ENCODE results near the gene OR2AG2.

OR2AG2 gene

GRCh38 chr11:6725386-6725896, 46.3 kb downstream of the OR2AG2 start:
- no peaks in the 10 kb centered on the region for H3K9me3 ChIP-seq (ENCODE audit: low read length)
- no peaks in the 10 kb centered on the region for H3F3A ChIP-seq (ENCODE audit: insufficient read depth, low read length)
- no peak overlapping the region for H2AFZ ChIP-seq (ENCODE audit: low read length)
- H3K4me3 ChIP-seq (ENCODE audit: low read depth, low read length, poor library complexity, severe bottlenecking), result no peak overlapping the region
- no peak overlapping the region for H3K4me2 ChIP-seq (ENCODE audit: low read length)
- H3K27me3 ChIP-seq (ENCODE audit: insufficient read depth, low read length), result no peaks in the 10 kb centered on the region; the same call in 1 of the 2 replicates
- H3K4me1 ChIP-seq (ENCODE audit: insufficient read depth, low read length, severe bottlenecking), result no peaks in the 10 kb centered on the region
- no peaks in the 10 kb centered on the region for H3K9me2 ChIP-seq (ENCODE audit: low read depth, low read length)
- no peaks in the 10 kb centered on the region for H3K79me2 ChIP-seq (ENCODE audit: insufficient read depth, low read length)
- no peaks in the 10 kb centered on the region for H4K20me1 ChIP-seq (ENCODE audit: insufficient read depth, low read length)
- H3K9ac ChIP-seq (ENCODE audit: low read length), result no peak overlapping the region
- H3K27ac ChIP-seq (ENCODE audit: low read depth, low read length, poor library complexity, severe bottlenecking), result no peak overlapping the region
- TF ChIP-seq EZH2 (IDR thresholded peaks at IDR 0.05; ENCODE audit: borderline replicate concordance, low read length) (no peak), CTCF (IDR thresholded peaks at IDR 0.05; ENCODE audit: low read length) (no peak)
- no peaks in the 10 kb centered on the region for H3K36me3 ChIP-seq (ENCODE audit: insufficient read depth, low read length)

- Histone ChIP-seq H3K4me2 (ENCODE audit: low read length) (no peak overlapping the region), H3K27me3 (ENCODE audit: insufficient read depth, low read length) (no peaks in the 10 kb centered on the region; the same call in 1 of the 2 replicates), H3K4me1 (ENCODE audit: insufficient read depth, low read length, severe bottlenecking) (no peaks in the 10 kb centered on the region), H3K9me2 (ENCODE audit: low read depth, low read length) (no peaks in the 10 kb centered on the region), H3K27ac (ENCODE audit: low read depth, low read length, poor library complexity, severe bottlenecking) (no peak overlapping the region), H3K9ac (ENCODE audit: low read length) (no peak overlapping the region), H3K9me3 (ENCODE audit: low read length) (no peaks in the 10 kb centered on the region), H3K36me3 (ENCODE audit: insufficient read depth, low read length) (no peaks in the 10 kb centered on the region), H2AFZ (ENCODE audit: low read length) (no peak overlapping the region), H4K20me1 (ENCODE audit: insufficient read depth, low read length) (no peaks in the 10 kb centered on the region), H3F3A (ENCODE audit: insufficient read depth, low read length) (no peaks in the 10 kb centered on the region), H3K4me3 (ENCODE audit: low read depth, low read length, poor library complexity, severe bottlenecking) (no peak overlapping the region), H3K79me2 (ENCODE audit: insufficient read depth, low read length) (no peaks in the 10 kb centered on the region)
- TF ChIP-seq EZH2 (IDR thresholded peaks at IDR 0.05; ENCODE audit: borderline replicate concordance, low read length) (no peak), CTCF (IDR thresholded peaks at IDR 0.05; ENCODE audit: low read length) (no peak)
Measured at GRCh38 chr11:6724013-6724412, 47.8 kb downstream of the OR2AG2 start.

- Histone ChIP-seq H3K27ac (ENCODE audit: low read depth, low read length, poor library complexity, severe bottlenecking) (no peak overlapping the region), H3K4me2 (ENCODE audit: low read length) (no peak overlapping the region), H3K9ac (ENCODE audit: low read length) (no peak overlapping the region), H4K20me1 (ENCODE audit: insufficient read depth, low read length) (no peaks in the 10 kb centered on the region), H3K4me3 (ENCODE audit: low read depth, low read length, poor library complexity, severe bottlenecking) (no peak overlapping the region), H3K79me2 (ENCODE audit: insufficient read depth, low read length) (no peaks in the 10 kb centered on the region), H3F3A (ENCODE audit: insufficient read depth, low read length) (no peaks in the 10 kb centered on the region), H2AFZ (ENCODE audit: low read length) (no peak overlapping the region), H3K36me3 (ENCODE audit: insufficient read depth, low read length) (no peaks in the 10 kb centered on the region), H3K9me2 (ENCODE audit: low read depth, low read length) (no peaks in the 10 kb centered on the region), H3K4me1 (ENCODE audit: insufficient read depth, low read length, severe bottlenecking) (no peaks in the 10 kb centered on the region), H3K9me3 (ENCODE audit: low read length) (no peaks in the 10 kb centered on the region), H3K27me3 (ENCODE audit: insufficient read depth, low read length) (no peaks in the 10 kb centered on the region)
- TF ChIP-seq CTCF (IDR thresholded peaks at IDR 0.05; ENCODE audit: low read length) (no peak), EZH2 (IDR thresholded peaks at IDR 0.05; ENCODE audit: borderline replicate concordance, low read length) (no peak)
Measured at GRCh38 chr11:6721343-6721742, 50.4 kb downstream of the OR2AG2 start.

All from OCI-LY1 (cell line).